GM12878 (cell line): ENCODE measurements around the gene DCAF8. TPM values are rescaled to one million over a fixed set of nuclear protein-coding genes. Genes with fewer than 3 reads are reported as not detected.
A peak's percentile ranks its signal among the peaks of the same experiment; 100 is the strongest.

ENCODE experiments used
- ATAC-seq: fragments of 200-7000 bp; cut with Tn5 transposase; 3 replicates; pipeline ENCODE4 v1.9.1; 2020; ENCODE audit warnings: mild to moderate bottlenecking, moderate library complexity
- BruUV-seq: library from RNA; stranded (reverse); fragments of 400-500 nt; replicated peaks from 2 replicates; lab custom pipeline; 2021; lab: Mats Ljungman, UMichigan
- CTCF ChIA-PET: fragments of 300-600 bp; sonication (Branson Sonifier 250); formaldehyde crosslinking; extraction: SDS; loops from one replicate; lab custom pipeline; 2021; ENCODE audit warnings: inconsistent platforms; lab: Yijun Ruan, JAX
- POLR2A ChIA-PET: fragments of 350-600 bp; formaldehyde crosslinking; extraction: SDS; loops from one replicate; lab custom pipeline; 2021; ENCODE audit warnings: inconsistent platforms; lab: Charles Lee
- RAD21 ChIA-PET: fragments of 300-600 bp; sonication (Branson Sonifier 250); formaldehyde crosslinking; loops from one replicate; lab custom pipeline; 2023; ENCODE audit warnings: antibody characterized with exemption; ENCODE audit not compliant: unreplicated experiment; lab: Charles Lee
- SMC1A ChIA-PET: fragments of 300-600 bp; sonication (Branson Sonifier 250); formaldehyde crosslinking; loops from one replicate; lab custom pipeline; 2023; ENCODE audit not compliant: unreplicated experiment, uncharacterized antibody; lab: Charles Lee
- DNase-seq: peaks from one replicate; pipeline ENCODE4 v3.0.0-alpha.2; 2011; ENCODE audit warnings: low read depth, low spot score
- FAIRE-seq: peaks from 3 replicates; lab custom pipeline; 2011; peaks lifted over from hg19 to GRCh38; lab: Jason Lieb, UNC
- H2AFZ ChIP-seq: 2 replicates; pipeline ENCODE4 v1.6.0; 2011; ENCODE audit warnings: low read depth, low read length, control low read depth; ENCODE audit not compliant: control insufficient read depth
- H3K27ac ChIP-seq: 2 replicates; pipeline ENCODE4 v1.5.1; 2011; ENCODE audit warnings: control low read depth; ENCODE audit not compliant: control insufficient read depth, insufficient read depth
- H3K27me3 ChIP-seq, 2 experiments: replicated peaks in 1 of 2; 2 replicates each; pipeline versions ENCODE4 v1.6.0 to v1.6.1; 2011; ENCODE audit warnings: low read length in 1 of 2; ENCODE audit not compliant: control insufficient read depth in 2 of 2, insufficient read depth in 2 of 2
- H3K36me3 ChIP-seq, 2 experiments: 2 replicates each; pipeline ENCODE4 v1.5.1; 2011; ENCODE audit warnings: low read length in 1 of 2; ENCODE audit not compliant: control insufficient read depth in 2 of 2, insufficient read depth in 2 of 2
- H3K4me1 ChIP-seq: 2 replicates; pipeline ENCODE4 v1.6.1; 2011; ENCODE audit warnings: mild to moderate bottlenecking, low read length, moderate library complexity, mixed read lengths; ENCODE audit not compliant: control insufficient read depth, insufficient read depth
- H3K4me2 ChIP-seq: 2 replicates; pipeline ENCODE4 v1.6.0; 2011; ENCODE audit warnings: control low read depth; ENCODE audit not compliant: control insufficient read depth, insufficient read depth
- H3K4me3 ChIP-seq: fragments of 200-600 bp; sonication (generic); 2 replicates; pipeline ENCODE4 v1.5.1; 2016
- H3K79me2 ChIP-seq: 2 replicates; pipeline ENCODE4 v1.6.0; 2011; ENCODE audit warnings: low read length; ENCODE audit not compliant: control insufficient read depth, insufficient read depth
- H3K9ac ChIP-seq: 2 replicates; pipeline ENCODE4 v1.8.0; 2011; ENCODE audit warnings: low read length, control low read depth, mixed read lengths; ENCODE audit not compliant: control insufficient read depth, insufficient read depth
- H3K9me3 ChIP-seq: replicated peaks from 3 replicates; pipeline ENCODE4 v1.5.1; 2011; ENCODE audit warnings: mild to moderate bottlenecking, low read length; ENCODE audit not compliant: control insufficient read depth, insufficient read depth
- H4K20me1 ChIP-seq: 2 replicates; pipeline ENCODE4 v1.6.0; 2011; ENCODE audit not compliant: control insufficient read depth, insufficient read depth
- FOXM1 ChIP-seq: IDR thresholded peaks from 2 replicates; pipeline ENCODE4 v1.6.1; 2012; ENCODE audit warnings: low read depth, mild to moderate bottlenecking, inconsistent platforms, low read length, moderate library complexity
- IKZF1 ChIP-seq: fragments of 450-650 bp; conservative IDR thresholded peaks from 2 replicates; pipeline ENCODE4 v1.6.1; 2017; ENCODE audit warnings: antibody characterized with exemption, mild to moderate bottlenecking
- IRF3 ChIP-seq: fragments of 450-650 bp; IDR thresholded peaks from 2 replicates; pipeline ENCODE4 v1.6.1; 2014; ENCODE audit warnings: mild to moderate bottlenecking
- MEF2A ChIP-seq: IDR thresholded peaks from 2 replicates; pipeline ENCODE4 v1.6.1; 2011; ENCODE audit warnings: low read depth, mild to moderate bottlenecking, low read length, moderate library complexity; ENCODE audit not compliant: insufficient read depth
- ZNF217 ChIP-seq: fragments of 450-650 bp; IDR thresholded peaks from 2 replicates; pipeline ENCODE4 v1.6.1; 2017; ENCODE audit warnings: antibody characterized with exemption, mild to moderate bottlenecking
- WGBS: methylation state at CpG from one replicate; pipeline ENCODE4 v1.1.6; 2016; ENCODE audit warnings: low lambda C conversion rate; ENCODE audit not compliant: insufficient replicate concordance, insufficient coverage; ENCODE audit errors: missing lambda C conversion rate; 5-methylcytosine and 5-hydroxymethylcytosine counted together
- in situ Hi-C: fragments of 300-500 bp; cut with MboI; formaldehyde crosslinking; loops from 9 replicates; pipeline ENCODE4 v1.14.3; 2018; ENCODE audit warnings: mixed read lengths
- intact Hi-C: fragments of 100-400 bp; cut with micrococcal nuclease; formaldehyde crosslinking; loops from one replicate; pipeline ENCODE4 v1.14.2; 2022; ENCODE audit not compliant: unreplicated experiment
- polyA plus RNA-seq, 11 experiments: library from polyadenylated mRNA; depleted of rRNA in 4 of 11; unstranded in 6 of 11; stranded (reverse) in 5 of 11; fragments of >200 nt; fragmentation: Nextera tagmentation in 4 of 11; fragmentation: Illumina TruSeq in 1 of 11; extraction: Ambion mirVana in 4 of 11; extraction: Trizol in 1 of 11; gene quantifications; 1 replicate in 1 of 11; 2 replicates in 10 of 11; pipeline versions ENCODE4 v1.2.1 to v1.2.3, GENCODE V29; 2011 to 2016; ENCODE audit warnings: inconsistent platforms in 2 of 11, missing spikeins in 2 of 11, low read depth in 1 of 11
- total RNA-seq, 4 experiments: library from RNA; depleted of rRNA in 3 of 4; stranded (reverse); fragments of >200 nt in 3 of 4; fragmentation: Illumina TruSeq in 1 of 4; extraction: Trizol in 1 of 4; gene quantifications; 2 replicates each; pipeline versions ENCODE4 v1.2.1 to v1.2.3, GENCODE V29; 2013 to 2021

Gene DCAF8
- total and polyA plus RNA-seq, 10 of the 15 experiments (the other 5 are each of a cell fraction or from before 2014, with no cell fraction given) = 10.4 to 152 (median 84.6) TPM

- no peak for TF ChIP-seq FOXM1
- no peak for TF ChIP-seq ZNF217
- TF ChIP-seq MEF2A = no peak
Observed at GRCh38 chr1:160178731-160179130, 83.6 kb downstream of the DCAF8 start (continued).

- no peak overlapping the region for H3K9ac ChIP-seq
- ChIA-PET CTCF (interaction anchor here (0.8 to 1.1 kb wide), 3 partner anchors 14 to 100 kb away, joined by 3 to 6 read pairs (median 5); no protein-coding TSS in a partner anchor), POLR2A (no interaction called here), SMC1A (interaction anchor here (1.1 to 2.3 kb wide), 3 partner anchors 13 to 76 kb away, joined by 3 to 7 read pairs (median 4); partner anchors contain the start of gene CASQ1), RAD21 (interaction anchor here (0.9 to 1.7 kb wide), 2 partner anchors 8 to 15 kb away, joined by 3 to 4 read pairs; no protein-coding TSS in a partner anchor)
- BruUV-seq = no TSS peak
- no peaks in the 10 kb centered on the region for H3K36me3 ChIP-seq
- ATAC-seq (peak; percentile 21; the same call in 2 of the 3 replicates), FAIRE-seq (no peak), DNase-seq (no peak)
- H3K9me3 ChIP-seq = no peaks in the 10 kb centered on the region
- H3K79me2 ChIP-seq = no peaks in the 10 kb centered on the region
- no peak overlapping the region for H3K4me2 ChIP-seq
- TF ChIP-seq IKZF1 = no peak
- TF ChIP-seq IRF3 = no peak
- no peaks in the 10 kb centered on the region for H3K4me1 ChIP-seq
- in situ Hi-C loops = no loop called here
- H3K27me3 ChIP-seq = no peaks in the 10 kb centered on the region; a peak in 2 of 4 replicates
- no peak overlapping the region for H3K4me3 ChIP-seq
- no peak overlapping the region for H3K27ac ChIP-seq
- H4K20me1 ChIP-seq = no peaks in the 10 kb centered on the region
- 100% methylated on average over 1 of the region's 1 CpG for WGBS
- intact Hi-C loops = no loop called here
- no peak overlapping the region; the same call in 1 of the 2 replicates for H2AFZ ChIP-seq
Observed at GRCh38 chr1:160177667-160178066, 84.7 kb downstream of the DCAF8 start.
